ENCODE results near the gene DNAH1.

Gene DNAH1

DNA sequence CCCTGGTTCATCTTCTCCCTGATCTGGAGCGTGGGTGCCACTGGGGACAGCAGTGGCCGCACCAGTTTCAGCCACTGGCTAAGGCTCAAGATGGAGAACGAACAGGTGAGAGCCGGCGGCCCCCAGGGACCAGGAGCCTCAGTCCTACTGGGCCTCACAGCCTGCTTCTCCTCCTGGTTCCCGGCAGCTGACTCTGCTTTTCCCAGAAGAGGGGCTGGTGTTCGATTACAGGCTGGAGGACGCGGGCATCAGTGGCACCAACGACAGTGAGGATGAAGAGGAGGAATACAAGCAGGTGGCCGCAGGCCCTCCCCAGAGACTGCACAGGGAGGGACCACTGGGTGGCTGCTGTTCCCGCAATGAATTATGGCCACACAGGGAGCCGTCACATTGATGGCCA, 54.4 kb downstream of the DNAH1 start:
- H3K4me3 ChIP-seq (ENCODE audit: low read length), result no peak overlapping the region
- DNase-seq (ENCODE audit: low read depth), result no peak
- TF ChIP-seq, protein P1, sequence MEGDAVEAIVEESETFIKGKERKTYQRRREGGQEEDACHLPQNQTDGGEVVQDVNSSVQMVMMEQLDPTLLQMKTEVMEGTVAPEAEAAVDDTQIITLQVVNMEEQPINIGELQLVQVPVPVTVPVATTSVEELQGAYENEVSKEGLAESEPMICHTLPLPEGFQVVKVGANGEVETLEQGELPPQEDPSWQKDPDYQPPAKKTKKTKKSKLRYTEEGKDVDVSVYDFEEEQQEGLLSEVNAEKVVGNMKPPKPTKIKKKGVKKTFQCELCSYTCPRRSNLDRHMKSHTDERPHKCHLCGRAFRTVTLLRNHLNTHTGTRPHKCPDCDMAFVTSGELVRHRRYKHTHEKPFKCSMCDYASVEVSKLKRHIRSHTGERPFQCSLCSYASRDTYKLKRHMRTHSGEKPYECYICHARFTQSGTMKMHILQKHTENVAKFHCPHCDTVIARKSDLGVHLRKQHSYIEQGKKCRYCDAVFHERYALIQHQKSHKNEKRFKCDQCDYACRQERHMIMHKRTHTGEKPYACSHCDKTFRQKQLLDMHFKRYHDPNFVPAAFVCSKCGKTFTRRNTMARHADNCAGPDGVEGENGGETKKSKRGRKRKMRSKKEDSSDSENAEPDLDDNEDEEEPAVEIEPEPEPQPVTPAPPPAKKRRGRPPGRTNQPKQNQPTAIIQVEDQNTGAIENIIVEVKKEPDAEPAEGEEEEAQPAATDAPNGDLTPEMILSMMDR (conservative IDR thresholded peaks at IDR 0.05; ENCODE audit: low read length), result no peak

DNA sequence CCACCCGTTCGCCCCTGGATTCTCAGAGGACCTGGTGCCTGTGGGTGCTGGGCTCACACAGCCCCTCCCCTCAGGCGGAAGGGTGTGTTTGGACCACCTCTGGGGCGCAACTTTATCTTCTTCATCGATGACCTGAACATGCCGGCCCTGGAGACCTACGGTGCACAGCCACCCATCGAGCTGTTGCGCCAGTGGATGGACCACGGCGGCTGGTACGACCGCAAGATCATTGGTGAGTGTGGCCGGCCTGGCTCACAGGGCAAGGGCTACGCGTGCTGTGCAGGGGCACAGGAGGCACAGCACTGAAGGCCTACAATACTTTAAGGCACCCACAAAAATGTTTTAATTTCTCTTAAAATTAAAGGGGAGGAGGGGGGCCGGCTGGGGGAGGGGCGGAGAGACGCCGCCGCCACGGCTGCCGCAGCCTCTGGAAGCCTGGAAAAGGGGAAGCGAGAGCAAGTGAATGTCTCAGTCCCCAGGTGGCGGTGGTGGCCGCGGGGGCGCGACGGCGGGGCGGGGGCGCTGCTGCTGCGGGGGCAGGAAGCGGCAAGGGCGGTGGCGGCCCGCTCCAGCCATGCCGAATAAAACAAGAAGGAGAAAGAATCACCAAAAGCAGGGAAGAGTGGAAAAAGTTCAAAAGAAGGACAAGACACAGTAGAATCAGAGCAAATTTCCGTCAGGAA, 56.8 kb downstream of the DNAH1 start:
- DNase-seq (ENCODE audit: low read depth), result no peak
- peak overlapping the region; percentile 32 for H3K4me3 ChIP-seq (ENCODE audit: low read length)

GRCh38 chr3:52373676-52374075, 57.6 kb downstream of the DNAH1 start:
- peak; percentile 59 for DNase-seq (ENCODE audit: low read depth)
- peak overlapping the region; percentile 32 for H3K4me3 ChIP-seq (ENCODE audit: low read length)
- TF ChIP-seq, protein P1 (conservative IDR thresholded peaks at IDR 0.05; ENCODE audit: low read length), result no peak

More for the DNA sequence above, 56.8 kb downstream of the DNAH1 start:
- TF ChIP-seq, protein P1 (conservative IDR thresholded peaks at IDR 0.05; ENCODE audit: low read length), result no peak

GRCh38 chr3:52374173-52374572, 58.1 kb downstream of the DNAH1 start:
- no peak overlapping the region for H3K4me3 ChIP-seq (ENCODE audit: low read length)
- TF ChIP-seq, protein P1 (conservative IDR thresholded peaks at IDR 0.05; ENCODE audit: low read length), result peak; percentile 23; the same call in 1 of the 2 replicates
- no peak for DNase-seq (ENCODE audit: low read depth)

DNA sequence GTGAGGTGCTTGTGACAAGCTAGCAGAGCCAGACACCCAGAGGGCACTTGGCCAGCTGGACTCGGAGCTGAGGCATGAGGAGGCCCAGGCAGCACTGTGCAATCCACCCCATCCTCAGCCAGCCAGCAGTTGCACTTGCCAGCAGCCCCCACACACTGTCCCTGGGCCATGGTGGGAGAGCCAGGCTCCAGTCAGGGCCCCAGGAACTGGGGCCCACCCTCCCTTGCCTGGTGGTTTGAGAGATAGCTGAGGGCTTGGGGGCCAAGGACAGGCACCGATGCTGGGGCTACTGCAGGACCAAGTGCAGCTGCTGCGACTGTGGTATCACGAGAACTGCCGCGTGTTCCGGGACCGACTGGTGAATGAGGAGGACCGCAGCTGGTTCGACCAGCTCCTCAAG, 63.5 kb downstream of the DNAH1 start:
- no peak overlapping the region for H3K4me3 ChIP-seq (ENCODE audit: low read length)
- TF ChIP-seq, protein P1 (conservative IDR thresholded peaks at IDR 0.05; ENCODE audit: low read length), result no peak
- no peak for DNase-seq (ENCODE audit: low read depth)

DNA sequence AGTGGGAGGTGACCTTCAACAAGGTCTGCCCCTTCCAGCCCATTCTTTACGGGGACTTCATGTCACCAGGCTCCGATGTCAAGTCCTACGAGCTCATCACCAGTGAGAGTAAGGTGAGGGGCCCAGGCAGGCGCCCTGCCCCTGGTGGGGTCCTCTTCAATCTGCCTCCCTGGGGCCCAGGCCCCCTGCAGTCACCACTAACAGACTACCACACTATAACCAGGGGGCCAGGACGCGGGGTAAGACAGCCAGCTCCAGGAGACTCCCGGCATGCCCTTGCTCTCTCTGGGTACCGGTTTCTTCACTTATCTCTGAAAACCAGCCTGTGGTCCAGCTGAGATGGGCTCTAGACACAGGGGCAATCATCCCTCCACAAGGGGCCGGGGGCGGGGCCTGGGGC, 63.9 kb downstream of the DNAH1 start:
- no peak for DNase-seq (ENCODE audit: low read depth)
- TF ChIP-seq, protein P1 (conservative IDR thresholded peaks at IDR 0.05; ENCODE audit: low read length), result no peak
- no peak overlapping the region for H3K4me3 ChIP-seq (ENCODE audit: low read length)

GRCh38 chr3:52381623-52382022, 65.5 kb downstream of the DNAH1 start:
- DNase-seq (ENCODE audit: low read depth), result no peak
- H3K4me3 ChIP-seq (ENCODE audit: low read length), result no peak overlapping the region
- TF ChIP-seq, protein P1 (conservative IDR thresholded peaks at IDR 0.05; ENCODE audit: low read length), result no peak
